HEK293T (cell line): ENCODE measurements around the gene CARD14.

Source experiments
- ARNT ChIP-seq: fragments of 450-650 bp; IDR thresholded peaks from 2 replicates; pipeline ENCODE4 v1.6.1; 2017; ENCODE audit warnings: mild to moderate bottlenecking
- BHLHE40 ChIP-seq: fragments of 450-650 bp; IDR thresholded peaks from 2 replicates; pipeline ENCODE4 v1.6.1; 2016; ENCODE audit warnings: mild to moderate bottlenecking, moderate library complexity, borderline replicate concordance
- L3MBTL2 ChIP-seq: fragments of 450-650 bp; conservative IDR thresholded peaks from 2 replicates; pipeline ENCODE4 v1.6.1; 2016; ENCODE audit warnings: mild to moderate bottlenecking
- LEF1 ChIP-seq: fragments of 450-650 bp; IDR thresholded peaks from 2 replicates; pipeline ENCODE4 v1.6.1; 2017; ENCODE audit warnings: mild to moderate bottlenecking, borderline replicate concordance
- NFRKB ChIP-seq: fragments of 450-650 bp; IDR thresholded peaks from 2 replicates; pipeline ENCODE4 v1.6.1; 2016; ENCODE audit warnings: mild to moderate bottlenecking, moderate library complexity
- SP1 ChIP-seq: fragments of 450-650 bp; IDR thresholded peaks from 2 replicates; pipeline ENCODE4 v1.6.1; 2017
- TF ChIP-seq, protein P1 (sequence below): fragments of 450-650 bp; IDR thresholded peaks from 2 replicates; pipeline ENCODE4 v1.6.1; 2016

DNA sequence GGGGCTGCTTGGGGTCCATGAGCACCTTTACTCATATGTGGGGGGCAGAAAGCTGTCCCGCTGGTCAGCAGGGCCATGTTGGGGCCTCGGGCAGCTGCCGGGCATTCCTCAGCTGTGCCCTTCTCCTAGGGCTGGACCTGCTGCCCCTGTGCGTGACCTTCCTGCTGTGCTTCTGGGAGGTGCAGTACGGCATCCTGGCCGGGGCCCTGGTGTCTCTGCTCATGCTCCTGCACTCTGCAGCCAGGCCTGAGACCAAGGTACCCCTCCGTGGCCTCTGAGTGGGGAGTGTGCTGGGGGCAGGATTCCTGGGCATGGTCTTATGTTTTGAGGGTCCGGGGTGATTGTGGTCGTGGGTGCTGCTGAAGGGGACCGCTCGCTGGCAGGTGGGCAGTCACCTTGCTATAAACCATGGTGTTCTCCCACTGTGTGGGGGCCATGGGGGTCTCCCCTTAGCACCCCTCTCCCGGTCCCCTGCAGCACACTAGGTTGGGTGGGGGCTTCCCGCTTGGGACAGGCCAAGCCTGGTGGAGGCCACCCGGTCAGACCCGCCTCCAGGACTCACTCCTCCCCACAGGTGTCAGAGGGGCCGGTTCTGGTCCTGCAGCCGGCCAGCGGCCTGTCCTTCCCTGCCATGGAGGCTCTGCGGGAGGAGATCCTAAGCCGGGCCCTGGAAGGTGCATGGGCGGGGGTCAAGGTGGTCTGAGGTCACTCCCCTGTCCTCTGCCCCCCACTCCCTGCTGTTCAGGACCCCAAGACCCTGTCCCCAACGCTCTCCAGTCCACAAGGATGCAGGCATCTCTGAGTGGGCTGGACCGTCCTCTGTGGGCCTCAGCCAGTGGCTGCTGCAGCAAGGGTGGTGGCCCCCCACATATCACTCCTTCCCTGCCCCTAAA, 78.4 kb downstream of the CARD14 start:
- no peak for TF ChIP-seq SP1
- no peak for TF ChIP-seq L3MBTL2
- no peak for TF ChIP-seq BHLHE40
- TF ChIP-seq NFRKB, result no peak
- TF ChIP-seq, protein P1, sequence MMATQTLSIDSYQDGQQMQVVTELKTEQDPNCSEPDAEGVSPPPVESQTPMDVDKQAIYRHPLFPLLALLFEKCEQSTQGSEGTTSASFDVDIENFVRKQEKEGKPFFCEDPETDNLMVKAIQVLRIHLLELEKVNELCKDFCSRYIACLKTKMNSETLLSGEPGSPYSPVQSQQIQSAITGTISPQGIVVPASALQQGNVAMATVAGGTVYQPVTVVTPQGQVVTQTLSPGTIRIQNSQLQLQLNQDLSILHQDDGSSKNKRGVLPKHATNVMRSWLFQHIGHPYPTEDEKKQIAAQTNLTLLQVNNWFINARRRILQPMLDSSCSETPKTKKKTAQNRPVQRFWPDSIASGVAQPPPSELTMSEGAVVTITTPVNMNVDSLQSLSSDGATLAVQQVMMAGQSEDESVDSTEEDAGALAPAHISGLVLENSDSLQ, result no peak
- no peak for TF ChIP-seq ARNT
- no peak for TF ChIP-seq LEF1
